GM21619 (cell line): ENCODE results near the gene TRAF1.

Experiments used
- ATAC-seq: cut with Tn5 transposase; IDR thresholded peaks from one replicate; pipeline ENCODE4 v1.9.1; 2021; ENCODE audit not compliant: unreplicated experiment

Gene TRAF1

GRCh38 chr9:120911295-120911837 lies 15.2 kb downstream of the TRAF1 start:
- no peak for ATAC-seq

- ATAC-seq = no peak
Measured at GRCh38 chr9:120910643-120911042, 16.0 kb downstream of the TRAF1 start.

GRCh38 chr9:120909904-120910303 lies 16.7 kb downstream of the TRAF1 start:
- ATAC-seq = no peak

GRCh38 chr9:120905315-120906164 lies 21.1 kb downstream of the TRAF1 start:
- ATAC-seq = no peak

- ATAC-seq = no peak
Measured at GRCh38 chr9:120904978-120905301, 21.7 kb downstream of the TRAF1 start.

GRCh38 chr9:120904061-120904977 lies 22.3 kb downstream of the TRAF1 start:
- no peak for ATAC-seq

GRCh38 chr9:120902569-120903535 lies 23.7 kb downstream of the TRAF1 start:
- no peak for ATAC-seq

- ATAC-seq = no peak
Measured at GRCh38 chr9:120901755-120902568, 24.6 kb downstream of the TRAF1 start.

GRCh38 chr9:120900824-120901223 lies 25.8 kb downstream of the TRAF1 start:
- ATAC-seq = no peak

GRCh38 chr9:120899490-120900068 lies 27.0 kb downstream of the TRAF1 start:
- ATAC-seq = no peak

GRCh38 chr9:120898396-120898795 lies 28.2 kb downstream of the TRAF1 start:
- ATAC-seq = no peak

GRCh38 chr9:120895951-120896350 lies 30.6 kb downstream of the TRAF1 start:
- ATAC-seq = no peak

GRCh38 chr9:120894321-120895148 lies 32.1 kb downstream of the TRAF1 start:
- ATAC-seq = no peak

GRCh38 chr9:120893611-120894307 lies 32.8 kb downstream of the TRAF1 start:
- ATAC-seq = no peak

GRCh38 chr9:120892748-120893610 lies 33.6 kb downstream of the TRAF1 start:
- ATAC-seq = peak; percentile 65

GRCh38 chr9:120891884-120892747 lies 34.5 kb downstream of the TRAF1 start:
- peak; percentile 22 for ATAC-seq
